ENCODE data around the gene TMEM167B. TPM values are rescaled to one million over a fixed set of nuclear protein-coding genes. Genes with fewer than 3 reads are reported as not detected.
"Not testable (repeated sequence)": the region's sequence is repeated elsewhere in the genome, so short reads cannot be mapped to it uniquely, and the experiment has no call there.

The TMEM167B gene
- total RNA-seq, 4 donors from 2014 or later = 2.2 to 23.0 (median 18.8) TPM

- no peak overlapping the region for H3K27ac ChIP-seq
- 81 to 100% methylated on average over 1 to 4 of the region's 4 CpGs for WGBS, 2 donors (ENCODE audit: low coverage in 1 of 2)
- H3K36me3 ChIP-seq = no peaks in the 10 kb centered on the region
- no peak for DNase-seq
- peaks cover 0 to 7% (median 3%) of the 10 kb centered on the region in 4 donors for H3K4me1 ChIP-seq
- no peaks in the 10 kb centered on the region for H3K9me3 ChIP-seq
- intact Hi-C loops (cut with DNase I; ENCODE audit: low total_unique reads) = loop anchor here (10.0 kb wide), 1 partner anchor 58 kb away; no protein-coding TSS in a partner anchor
- in situ Hi-C loops (cut with MboI; ENCODE audit: low pct_ligation_motif_present in 1 of 4, low pct_unique_long_range_greater_than_20kb in 1 of 4, low sequenced_read_pairs in 3 of 4) = no loop called here
- H3K27me3 ChIP-seq = no peaks in the 10 kb centered on the region
- TF ChIP-seq EP300 (IDR thresholded peaks at IDR 0.05; ENCODE audit: low read depth) = no peak
- no peak for TF ChIP-seq POLR2A (IDR thresholded peaks at IDR 0.05)
- no peak overlapping the region for H3K4me3 ChIP-seq
Measured at GRCh38 chr1:109046671-109047070, 43.9 kb upstream of the TMEM167B start.

DNA sequence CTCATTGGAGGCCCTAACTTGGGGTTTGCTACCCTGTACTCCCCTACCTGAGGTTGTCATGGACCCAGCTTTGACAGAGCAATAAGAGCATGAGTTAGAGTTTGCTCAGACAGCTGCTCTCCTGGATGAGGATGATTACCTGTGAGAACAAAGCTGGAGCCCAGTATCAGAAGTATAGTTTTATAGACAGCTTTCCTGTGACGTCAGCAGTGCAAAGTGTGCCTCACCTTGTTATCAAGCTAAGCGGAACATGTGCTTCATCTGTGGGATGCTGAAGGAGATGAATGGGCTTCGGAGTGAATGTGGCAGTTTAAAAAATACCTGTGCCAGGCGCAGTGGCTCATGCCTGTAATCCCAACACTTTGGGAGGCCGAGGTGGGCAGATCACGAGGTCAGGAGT is 43.2 kb upstream of the TMEM167B start:
- DNase-seq = no peak
- H3K27ac ChIP-seq = no peak overlapping the region
- TF ChIP-seq POLR2AphosphoS5 (IDR thresholded peaks at IDR 0.05) = no peak
- no peak for TF ChIP-seq EP300 (IDR thresholded peaks at IDR 0.05; ENCODE audit: low read depth)
- TF ChIP-seq, protein P1, sequence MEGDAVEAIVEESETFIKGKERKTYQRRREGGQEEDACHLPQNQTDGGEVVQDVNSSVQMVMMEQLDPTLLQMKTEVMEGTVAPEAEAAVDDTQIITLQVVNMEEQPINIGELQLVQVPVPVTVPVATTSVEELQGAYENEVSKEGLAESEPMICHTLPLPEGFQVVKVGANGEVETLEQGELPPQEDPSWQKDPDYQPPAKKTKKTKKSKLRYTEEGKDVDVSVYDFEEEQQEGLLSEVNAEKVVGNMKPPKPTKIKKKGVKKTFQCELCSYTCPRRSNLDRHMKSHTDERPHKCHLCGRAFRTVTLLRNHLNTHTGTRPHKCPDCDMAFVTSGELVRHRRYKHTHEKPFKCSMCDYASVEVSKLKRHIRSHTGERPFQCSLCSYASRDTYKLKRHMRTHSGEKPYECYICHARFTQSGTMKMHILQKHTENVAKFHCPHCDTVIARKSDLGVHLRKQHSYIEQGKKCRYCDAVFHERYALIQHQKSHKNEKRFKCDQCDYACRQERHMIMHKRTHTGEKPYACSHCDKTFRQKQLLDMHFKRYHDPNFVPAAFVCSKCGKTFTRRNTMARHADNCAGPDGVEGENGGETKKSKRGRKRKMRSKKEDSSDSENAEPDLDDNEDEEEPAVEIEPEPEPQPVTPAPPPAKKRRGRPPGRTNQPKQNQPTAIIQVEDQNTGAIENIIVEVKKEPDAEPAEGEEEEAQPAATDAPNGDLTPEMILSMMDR (IDR thresholded peaks at IDR 0.05) = no peak
- H3K27me3 ChIP-seq = no peaks in the 10 kb centered on the region
- H3K36me3 ChIP-seq = no peaks in the 10 kb centered on the region
- in situ Hi-C loops (cut with MboI; ENCODE audit: low pct_ligation_motif_present in 1 of 4, low pct_unique_long_range_greater_than_20kb in 1 of 4, low sequenced_read_pairs in 3 of 4) = no loop called here
- intact Hi-C loops (cut with DNase I; ENCODE audit: low total_unique reads) = loop anchor here (10.0 kb wide), 1 partner anchor 57 kb away; no protein-coding TSS in a partner anchor
- peaks cover 0 to 6% (median 3%) of the 10 kb centered on the region in 4 donors for H3K4me1 ChIP-seq
- 62 to 73% methylated on average over 5 to 6 of the region's 6 CpGs for WGBS, 2 donors (ENCODE audit: low coverage in 1 of 2)
- H3K4me3 ChIP-seq = no peak overlapping the region
- no peaks in the 10 kb centered on the region for H3K9me3 ChIP-seq

- intact Hi-C loops (cut with DNase I; ENCODE audit: low total_unique reads) (loop anchor here (10.0 kb wide), 1 partner anchor 56 kb away; no protein-coding TSS in a partner anchor), in situ Hi-C loops (cut with MboI; ENCODE audit: low pct_ligation_motif_present in 1 of 4, low pct_unique_long_range_greater_than_20kb in 1 of 4, low sequenced_read_pairs in 3 of 4) (no loop called here)
- TF ChIP-seq POLR2AphosphoS5 (IDR thresholded peaks at IDR 0.05) (no peak), POLR2A (IDR thresholded peaks at IDR 0.05) (no peak), EP300 (IDR thresholded peaks at IDR 0.05; ENCODE audit: low read depth) (no peak)
- TF ChIP-seq, protein P1 (IDR thresholded peaks at IDR 0.05) = no peak
Measured at GRCh38 chr1:109048335-109048734, 42.2 kb upstream of the TMEM167B start.

DNA sequence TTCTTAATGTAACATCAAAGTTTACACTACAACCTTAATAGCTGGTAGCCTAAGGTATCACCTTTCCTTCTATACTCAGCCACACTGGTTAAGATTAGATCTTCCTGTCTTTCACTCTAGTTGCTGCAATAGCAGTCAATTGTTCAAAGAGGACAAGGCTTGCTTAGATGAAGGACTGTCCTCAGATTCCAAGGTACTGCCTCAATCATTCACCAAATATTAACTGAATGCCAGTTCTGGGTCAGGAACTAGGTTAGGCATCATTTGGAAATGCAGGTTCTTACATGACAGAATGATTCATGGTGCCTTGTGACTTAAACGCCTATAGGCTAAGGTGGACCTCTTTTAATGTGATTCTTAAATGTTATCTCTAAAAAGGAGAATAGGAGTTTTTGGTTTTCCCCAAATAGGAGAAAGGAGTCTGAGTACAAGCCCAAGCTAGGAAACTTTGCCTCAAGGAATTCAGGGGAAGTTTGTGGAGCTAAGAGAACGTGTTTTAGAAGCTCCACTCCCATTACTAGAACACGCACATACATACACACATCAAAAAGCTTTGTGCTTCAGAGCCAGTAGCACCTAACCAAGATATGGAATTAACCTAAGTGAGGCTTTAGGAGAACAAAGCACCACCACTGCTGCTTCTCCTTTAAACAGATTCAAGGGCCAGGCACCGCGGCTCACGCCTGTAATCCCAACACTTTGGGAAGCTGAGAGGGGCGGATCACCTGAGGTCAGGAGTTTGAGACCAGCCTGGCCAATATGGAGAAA is 40.2 kb upstream of the TMEM167B start:
- in situ Hi-C loops (cut with MboI; ENCODE audit: low pct_ligation_motif_present in 1 of 4, low pct_unique_long_range_greater_than_20kb in 1 of 4, low sequenced_read_pairs in 3 of 4) = loop anchor here in 1 of 4 donors (25.0 kb wide), 1 partner anchor 838 kb away; the partner anchor contains the start of gene SLC25A24
- TF ChIP-seq POLR2A (IDR thresholded peaks at IDR 0.05) = no peak
- TF ChIP-seq POLR2AphosphoS5 (IDR thresholded peaks at IDR 0.05) = no peak
- TF ChIP-seq, protein P1 (IDR thresholded peaks at IDR 0.05) = no peak
- no peak for TF ChIP-seq EP300 (IDR thresholded peaks at IDR 0.05; ENCODE audit: low read depth)
- H3K36me3 ChIP-seq = no peaks in the 10 kb centered on the region
- no peak overlapping the region for H3K4me3 ChIP-seq
- intact Hi-C loops (cut with DNase I; ENCODE audit: low total_unique reads) = no loop called here
- no peaks in the 10 kb centered on the region for H3K27me3 ChIP-seq
- no peak for DNase-seq
- H3K4me1 ChIP-seq = no peaks in the 10 kb centered on the region
- H3K27ac ChIP-seq = no peak overlapping the region
- WGBS, 2 donors (ENCODE audit: low coverage in 1 of 2) = 76 to 81% methylated on average over 3 to 7 of the region's 7 CpGs
- no peaks in the 10 kb centered on the region for H3K9me3 ChIP-seq

More at GRCh38 chr1:109048335-109048734, 42.2 kb upstream of the TMEM167B start:
- DNase-seq = no peak
- Histone ChIP-seq H3K36me3 (no peaks in the 10 kb centered on the region), H3K9me3 (no peaks in the 10 kb centered on the region), H3K27me3 (no peaks in the 10 kb centered on the region), H3K4me1 (no peaks in the 10 kb centered on the region), H3K4me3 (no peak overlapping the region), H3K27ac (no peak overlapping the region)
- 15 to 30% methylated on average over 2 of the region's 2 CpGs for WGBS, 2 donors (ENCODE audit: low coverage in 1 of 2)

DNA sequence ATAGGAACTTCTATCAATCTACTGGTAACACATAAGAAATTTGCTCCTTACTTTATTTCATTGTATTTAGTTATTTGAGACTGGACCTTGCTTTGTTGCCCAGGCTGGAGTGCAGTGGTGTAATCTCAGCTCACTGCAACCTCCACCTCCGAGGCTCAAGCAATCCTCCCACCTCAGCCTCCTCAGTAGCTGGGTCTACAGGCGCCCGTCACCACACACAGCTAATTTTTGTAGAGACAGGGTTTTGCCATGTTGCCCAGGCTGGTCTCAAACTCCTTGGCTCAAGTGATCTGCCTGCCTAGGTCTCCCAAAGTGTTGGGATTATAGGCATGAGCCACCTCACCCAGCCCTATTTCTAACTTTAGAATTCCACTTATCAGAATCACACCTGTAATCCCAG is 38.4 kb upstream of the TMEM167B start:
- H3K27me3 ChIP-seq; H3K36me3 ChIP-seq; DNase-seq; H3K4me1 ChIP-seq; H3K9me3 ChIP-seq; intact Hi-C loops (cut with DNase I; ENCODE audit: low total_unique reads); H3K4me3 ChIP-seq; H3K27ac ChIP-seq: not testable (repeated sequence)
- 92% methylated on average over 3 of the region's 3 CpGs; no CpG with 5 or more reads in 1 of the 2 donors for WGBS, 2 donors (ENCODE audit: low coverage in 1 of 2)
- in situ Hi-C loops (cut with MboI; ENCODE audit: low pct_ligation_motif_present in 1 of 4, low pct_unique_long_range_greater_than_20kb in 1 of 4, low sequenced_read_pairs in 3 of 4) = loop anchor here in 1 of 4 donors (25.0 kb wide), 1 partner anchor 840 kb away; the partner anchor contains the start of gene SLC25A24
